ENCODE results near the gene FAM98A. TPM values are rescaled to one million over a fixed set of nuclear protein-coding genes. Genes with fewer than 3 reads are reported as not detected.

The FAM98A gene
- total and polyA plus RNA-seq, 9 of the 15 experiments (the other 6 are each of a cell fraction or from before 2014, with no cell fraction given), result 16.5 to 238 (median 44.6) TPM

- no peak for TF ChIP-seq ARID3B (CRISPR knock-in tag; IDR thresholded peaks at IDR 0.05; ENCODE audit: borderline replicate concordance)
- no peak for TF ChIP-seq KAT2B (IDR thresholded peaks at IDR 0.05; ENCODE audit: low read depth, low read length)
- no peak for TF ChIP-seq ZNF318 (IDR thresholded peaks at IDR 0.05; ENCODE audit: borderline replicate concordance in 1 of 2, low read depth in 1 of 2)
- no peak for TF ChIP-seq PTBP1 (IDR thresholded peaks at IDR 0.05; ENCODE audit: low read depth, low read length)
- no peak for TF ChIP-seq BRCA1 (IDR thresholded peaks at IDR 0.05)
- TF ChIP-seq BRCA1 (CRISPR knock-in tag; IDR thresholded peaks at IDR 0.05), result no peak
- TF ChIP-seq NR2C1 (IDR thresholded peaks at IDR 0.05), result no peak
- TF ChIP-seq NR2C1 (tag; IDR thresholded peaks at IDR 0.05), result no peak
- TF ChIP-seq MAX (CRISPR knock-in tag; IDR thresholded peaks at IDR 0.05), result peak; percentile 98
- TF ChIP-seq KLF1 (tag; IDR thresholded peaks at IDR 0.05), result no peak
- no peak for TF ChIP-seq ZBTB9 (CRISPR knock-in tag; IDR thresholded peaks at IDR 0.05)
- TF ChIP-seq EHMT2 (IDR thresholded peaks at IDR 0.05), result no peak
- TF ChIP-seq CTCF (IDR thresholded peaks at IDR 0.05 in 2 of 3, conservative IDR thresholded peaks at IDR 0.05 in 1 of 3; ENCODE audit: insufficient read depth in 2 of 3, low read depth in 1 of 3, low read length in 3 of 3), result 0 out of 6 replicates have a peak, but pooled peaks of 1 of the 3 experiments have one; percentile 24
- peak; percentile 54 for TF ChIP-seq CREM (IDR thresholded peaks at IDR 0.05; ENCODE audit: low read depth)
Observed at GRCh38 chr2:33599175-33599942, at the start of gene FAM98A (continued).
